Liver (tissue), 9 donors: Measurements from ENCODE around the gene KIF6. TPM values are rescaled to one million over a fixed set of nuclear protein-coding genes. Genes with fewer than 3 reads are reported as not detected.

Source experiments
- DNase-seq: peaks from one replicate; pipeline ENCODE4 v3.0.0-alpha.2; 2017; ENCODE audit warnings: low spot score
- H3K27ac ChIP-seq, 2 donors: one replicate each; pipeline ENCODE4 v1.7.0; 2013; ENCODE audit warnings: inconsistent platforms in 2 of 2, low read length in 2 of 2, control low read depth in 1 of 2, low read depth in 1 of 2, mild to moderate bottlenecking in 1 of 2
- H3K27me3 ChIP-seq, 4 donors: one replicate each; pipeline versions ENCODE4 v1.6.1 to v1.7.0; 2013; ENCODE audit warnings: low read length in 3 of 4, inconsistent platforms in 1 of 4, mild to moderate bottlenecking in 1 of 4, moderate library complexity in 1 of 4; ENCODE audit not compliant: control insufficient read depth in 4 of 4, insufficient read depth in 4 of 4
- H3K36me3 ChIP-seq, 4 donors: one replicate each; pipeline versions ENCODE4 v1.6.1 to v1.7.0; 2013; ENCODE audit warnings: low read length in 3 of 4, mild to moderate bottlenecking in 3 of 4, low read depth in 1 of 4, moderate library complexity in 1 of 4; ENCODE audit not compliant: control insufficient read depth in 4 of 4, insufficient read depth in 3 of 4
- H3K4me1 ChIP-seq, 4 donors: one replicate each; pipeline versions ENCODE4 v1.6.1 to v1.7.0; 2013; ENCODE audit warnings: low read length in 3 of 4, mild to moderate bottlenecking in 3 of 4, moderate library complexity in 1 of 4; ENCODE audit not compliant: control insufficient read depth in 4 of 4, insufficient read depth in 4 of 4
- H3K4me3 ChIP-seq, 3 donors: one replicate each; pipeline versions ENCODE4 v1.6.1 to v1.7.0; 2013; ENCODE audit warnings: low read length in 3 of 3, control low read depth in 1 of 3, low read depth in 1 of 3, mild to moderate bottlenecking in 1 of 3
- H3K9ac ChIP-seq, 2 donors: one replicate each; pipeline ENCODE4 v1.7.0; 2013; ENCODE audit warnings: low read length in 2 of 2, mild to moderate bottlenecking in 2 of 2, moderate library complexity in 2 of 2, control low read depth in 1 of 2, low read depth in 1 of 2
- H3K9me3 ChIP-seq, 4 donors: one replicate each; pipeline versions ENCODE4 v1.6.1 to v1.7.0; 2013; ENCODE audit warnings: low read length in 3 of 4; ENCODE audit not compliant: control insufficient read depth in 4 of 4
- ATF3 ChIP-seq: IDR thresholded peaks from 2 replicates; pipeline ENCODE4 v1.6.1; 2016; ENCODE audit warnings: antibody characterized with exemption
- CTCF ChIP-seq: fragments of 150-350 bp; IDR thresholded peaks from 2 replicates; pipeline ENCODE4 v1.5.1; 2017; ENCODE audit warnings: improper control_type of control experiment, low read depth, low read length; ENCODE audit not compliant: missing input control
- EGR1 ChIP-seq, 2 donors: IDR thresholded peaks; 2 replicates each; pipeline ENCODE4 v1.6.1; 2016 to 2018; ENCODE audit warnings: antibody characterized with exemption in 2 of 2, low read depth in 2 of 2
- FOXA1 ChIP-seq: IDR thresholded peaks from 2 replicates; pipeline ENCODE4 v1.6.1; 2016; ENCODE audit warnings: antibody characterized with exemption
- FOXA2 ChIP-seq: IDR thresholded peaks from 2 replicates; pipeline ENCODE4 v1.6.1; 2016; ENCODE audit warnings: antibody characterized with exemption
- GABPA ChIP-seq, 2 donors: IDR thresholded peaks in 1 of 2; conservative IDR thresholded peaks in 1 of 2; 2 replicates each; pipeline ENCODE4 v1.6.1; 2016; ENCODE audit warnings: antibody characterized with exemption in 2 of 2, mild to moderate bottlenecking in 1 of 2, moderate library complexity in 1 of 2
- HNF4A ChIP-seq, 2 donors: conservative IDR thresholded peaks; 2 replicates each; pipeline ENCODE4 v1.6.1; 2016; ENCODE audit warnings: antibody characterized with exemption in 2 of 2, mild to moderate bottlenecking in 2 of 2
- HNF4G ChIP-seq: IDR thresholded peaks from 2 replicates; pipeline ENCODE4 v1.6.1; 2016; ENCODE audit warnings: antibody characterized with exemption
- JUND ChIP-seq, 2 donors: IDR thresholded peaks; 2 replicates each; pipeline ENCODE4 v1.6.1; 2016; ENCODE audit warnings: antibody characterized with exemption in 2 of 2
- NR2F2 ChIP-seq: IDR thresholded peaks from 2 replicates; pipeline ENCODE4 v1.6.1; 2016; ENCODE audit warnings: antibody characterized with exemption
- RAD21 ChIP-seq, 2 donors: IDR thresholded peaks; 2 replicates each; pipeline ENCODE4 v1.6.1; 2016; ENCODE audit warnings: antibody characterized with exemption in 2 of 2, mild to moderate bottlenecking in 2 of 2
- REST ChIP-seq: IDR thresholded peaks from 2 replicates; pipeline ENCODE4 v1.6.1; 2016; ENCODE audit warnings: antibody characterized with exemption, mild to moderate bottlenecking
- RXRA ChIP-seq, 2 donors: IDR thresholded peaks; 2 replicates each; pipeline ENCODE4 v1.6.1; 2017 to 2018; ENCODE audit warnings: antibody characterized with exemption in 2 of 2, mild to moderate bottlenecking in 1 of 2
- SP1 ChIP-seq: IDR thresholded peaks from 2 replicates; pipeline ENCODE4 v1.6.1; 2018; ENCODE audit warnings: antibody characterized with exemption, mild to moderate bottlenecking
- TAF1 ChIP-seq: conservative IDR thresholded peaks from 2 replicates; pipeline ENCODE4 v1.6.1; 2016; ENCODE audit warnings: antibody characterized with exemption, mild to moderate bottlenecking
- YY1 ChIP-seq: IDR thresholded peaks from 2 replicates; pipeline ENCODE4 v1.6.1; 2016; ENCODE audit warnings: antibody characterized with exemption, mild to moderate bottlenecking
- ZBTB33 ChIP-seq: IDR thresholded peaks from 2 replicates; pipeline ENCODE4 v1.6.1; 2016; ENCODE audit warnings: antibody characterized with exemption
- WGBS: extraction: QIAGEN DNeasy Blood & Tissue Kit; methylation state at CpG from one replicate; pipeline ENCODE4 v1.1.7; 2013; 5-methylcytosine and 5-hydroxymethylcytosine counted together
- polyA plus RNA-seq, 2 donors: library from polyadenylated mRNA; stranded (reverse) in 1 of 2; unstranded in 1 of 2; fragments of 200-250 nt in 1 of 2; fragments of >200 nt in 1 of 2; fragmentation: Nextera tagmentation in 1 of 2; extraction: Ambion mirVana in 1 of 2; gene quantifications; one replicate each; pipeline versions ENCODE4 v1.2.1 to v1.2.3, GENCODE V29; 2013 to 2015
- total RNA-seq, 2 donors: library from RNA; depleted of rRNA; stranded (reverse); fragments of >200 nt; gene quantifications; one replicate each; pipeline ENCODE4 v1.2.3, GENCODE V29; 2014
- TF ChIP-seq, protein P1 (sequence below): IDR thresholded peaks from 2 replicates; pipeline ENCODE4 v1.6.1; 2016; ENCODE audit warnings: antibody characterized with exemption
- donor health status: healthy.
- donor health status: healthy.
- donor health status: healthy.
- donor health status: healthy.
- donor health status: healthy.

Gene KIF6
- total and polyA plus RNA-seq, 4 donors: 0.17 to 7.5 (median 0.29) TPM

DNA sequence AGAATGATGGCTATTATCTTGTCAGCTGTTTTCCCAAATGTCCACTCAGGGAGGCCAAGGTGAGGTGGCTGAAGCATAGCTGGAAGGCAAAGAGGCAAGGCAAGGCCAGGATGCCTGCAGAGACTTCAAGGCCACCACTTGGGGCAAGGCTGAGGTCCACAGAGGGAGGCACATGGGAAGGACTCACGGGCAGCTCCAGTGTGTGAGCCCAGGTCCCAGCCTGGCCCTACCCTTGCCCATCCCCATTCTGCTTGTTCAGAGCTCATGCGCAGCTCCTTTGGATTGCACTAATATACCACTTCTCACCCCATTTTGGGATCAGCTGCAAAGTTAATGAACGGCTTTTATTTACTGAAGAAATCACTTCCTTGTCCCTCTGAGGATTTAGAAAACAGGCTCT, 291.6 kb downstream of the KIF6 start:
- no peaks in the 10 kb centered on the region for H3K4me1 ChIP-seq
- no peak overlapping the region for H3K27ac ChIP-seq
- H3K9me3 ChIP-seq: no peaks in the 10 kb centered on the region
- no peaks in the 10 kb centered on the region for H3K36me3 ChIP-seq
- DNase-seq: peak; percentile 21
- 56% methylated on average over 3 of the region's 3 CpGs for WGBS
- TF ChIP-seq, protein P1, sequence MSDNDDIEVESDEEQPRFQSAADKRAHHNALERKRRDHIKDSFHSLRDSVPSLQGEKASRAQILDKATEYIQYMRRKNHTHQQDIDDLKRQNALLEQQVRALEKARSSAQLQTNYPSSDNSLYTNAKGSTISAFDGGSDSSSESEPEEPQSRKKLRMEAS: no peak
- TF ChIP-seq CTCF (no peak), ZBTB33 (no peak), REST (no peak), JUND (IDR thresholded peaks at IDR 0.05) (no peak), EGR1 (IDR thresholded peaks at IDR 0.05; ENCODE audit: low read depth in 2 of 2) (no peak), FOXA1 (no peak), HNF4A (conservative IDR thresholded peaks at IDR 0.05) (no peak), TAF1 (no peak), NR2F2 (no peak), SP1 (no peak), GABPA (IDR thresholded peaks at IDR 0.05 in 1 of 2, conservative IDR thresholded peaks at IDR 0.05 in 1 of 2) (no peak)
- H3K4me3 ChIP-seq: no peak overlapping the region
- H3K27me3 ChIP-seq: no peaks in the 10 kb centered on the region
- no peak overlapping the region for H3K9ac ChIP-seq

- Histone ChIP-seq H3K9me3 (no peaks in the 10 kb centered on the region), H3K27ac (no peak overlapping the region), H3K4me1 (no peaks in the 10 kb centered on the region), H3K27me3 (no peaks in the 10 kb centered on the region), H3K36me3 (no peaks in the 10 kb centered on the region), H3K4me3 (no peak overlapping the region), H3K9ac (no peak overlapping the region)
- DNase-seq: peak; percentile 12
- WGBS: 91% methylated on average over 11 of the region's 11 CpGs
- TF ChIP-seq FOXA2 (no peak), FOXA1 (no peak), ATF3 (no peak), TAF1 (no peak), YY1 (no peak), SP1 (no peak), NR2F2 (no peak), RXRA (IDR thresholded peaks at IDR 0.05) (no peak), REST (no peak), HNF4G (no peak), RAD21 (IDR thresholded peaks at IDR 0.05) (no peak), ZBTB33 (no peak), GABPA (IDR thresholded peaks at IDR 0.05 in 1 of 2, conservative IDR thresholded peaks at IDR 0.05 in 1 of 2) (no peak)
Observed at GRCh38 chr6:39432330-39433025, 292.7 kb downstream of the KIF6 start.
